HG02938 (cell line): ENCODE measurements around the gene RBL2.
"Not testable (repeated sequence)": the region's sequence is repeated elsewhere in the genome, so short reads cannot be mapped to it uniquely, and the experiment has no call there.

Source experiments
- ATAC-seq: cut with Tn5 transposase; IDR thresholded peaks from one replicate; pipeline ENCODE4 v1.9.1; 2021; ENCODE audit warnings: mild to moderate bottlenecking, moderate library complexity; ENCODE audit not compliant: unreplicated experiment

RBL2 gene

DNA sequence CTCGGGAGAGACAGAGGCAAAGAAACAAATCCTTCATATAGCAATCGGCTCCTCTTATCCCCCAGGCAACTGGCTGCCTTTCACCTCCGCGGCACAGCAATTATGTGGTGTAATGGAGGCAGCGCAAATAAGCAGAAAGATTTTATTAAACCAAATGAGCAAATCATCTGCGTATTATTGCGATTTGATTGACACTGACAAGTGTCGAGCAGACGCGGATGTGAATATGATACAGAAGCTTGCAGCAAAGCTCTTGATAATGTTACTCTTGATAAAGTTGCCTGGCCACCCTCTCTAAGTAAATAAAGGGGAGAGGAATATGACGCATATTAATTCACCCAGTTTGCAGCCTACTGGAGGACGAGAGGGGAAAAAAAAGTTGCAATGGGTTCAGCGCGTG is 95.2 kb downstream of the RBL2 start:
- ATAC-seq, result no peak

DNA sequence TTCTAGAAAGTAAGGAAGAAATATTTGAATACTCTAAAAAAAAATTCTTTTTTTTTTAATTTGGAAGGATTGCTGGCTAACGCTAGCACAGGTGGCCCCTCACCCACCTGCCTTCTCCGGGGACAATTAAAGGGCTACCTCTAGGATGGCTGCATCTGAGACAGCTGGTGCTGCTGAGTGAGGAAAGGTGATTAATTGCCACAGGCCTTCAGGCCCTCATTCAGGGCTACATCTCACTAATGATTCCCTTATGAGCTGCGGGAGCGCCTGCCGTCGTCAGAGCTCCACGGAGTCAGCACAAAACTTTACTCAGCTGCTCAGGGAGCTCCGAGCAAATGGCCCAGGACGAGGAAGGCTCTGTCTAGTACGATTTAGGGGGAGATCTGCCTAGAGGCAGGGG is 95.8 kb downstream of the RBL2 start:
- no peak for ATAC-seq

DNA sequence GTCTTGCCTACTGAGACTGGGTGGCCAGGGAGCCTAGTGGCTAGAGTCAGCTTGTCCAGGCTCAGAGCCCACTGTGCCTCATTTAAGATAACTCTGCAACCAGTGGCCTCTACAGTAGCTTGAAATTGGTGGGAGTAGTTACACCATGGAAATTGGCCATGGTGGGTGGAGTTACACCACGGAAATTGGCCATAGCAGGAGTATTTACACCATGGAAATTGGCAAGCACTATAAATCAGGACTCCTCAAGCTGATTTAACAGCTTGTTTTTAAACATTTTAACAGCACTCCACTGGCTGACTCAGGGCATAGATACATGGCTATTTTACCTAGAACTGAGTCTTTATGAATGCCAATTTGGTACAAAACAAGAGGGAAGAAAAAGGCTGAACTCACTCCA is 96.5 kb downstream of the RBL2 start:
- ATAC-seq, result no peak

DNA sequence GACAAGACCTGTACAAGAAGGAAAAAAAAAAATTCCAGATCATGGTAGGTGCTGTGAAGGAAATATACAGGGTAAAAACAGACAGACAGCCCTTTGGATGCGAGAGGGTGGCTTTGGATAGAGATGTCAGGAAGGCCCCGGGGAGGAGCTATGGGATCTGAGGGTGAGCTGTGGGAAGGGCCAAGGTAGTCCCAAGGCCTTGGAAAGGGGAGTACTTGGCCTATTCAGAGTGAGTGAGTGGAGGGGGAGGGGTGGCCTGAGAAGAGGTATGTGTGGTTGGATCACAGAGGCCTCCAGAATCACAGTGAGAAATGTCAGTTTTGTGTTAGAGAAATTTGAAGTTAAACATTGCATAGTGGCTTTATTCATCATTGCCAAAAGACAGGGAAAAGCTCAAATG is 99.9 kb downstream of the RBL2 start:
- ATAC-seq, result no peak

DNA sequence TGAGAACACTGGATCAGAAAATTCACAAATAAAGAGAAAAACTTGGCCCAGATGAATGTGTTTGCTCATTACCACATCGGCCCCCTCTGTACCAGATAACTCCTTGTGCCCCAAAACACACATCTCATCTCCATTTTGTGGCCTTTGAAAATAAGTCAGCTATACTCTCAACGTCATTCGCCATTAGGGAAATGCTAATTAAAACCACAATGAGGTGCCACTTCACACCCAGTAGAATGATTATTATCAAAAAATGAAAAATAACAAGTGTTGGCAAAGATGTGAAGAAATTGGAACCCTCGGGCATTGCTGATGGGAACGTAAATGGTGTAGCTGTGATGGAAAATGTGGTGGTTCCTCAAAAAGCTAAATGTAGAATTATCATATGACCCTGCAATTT is 103.4 kb downstream of the RBL2 start:
- no peak for ATAC-seq

DNA sequence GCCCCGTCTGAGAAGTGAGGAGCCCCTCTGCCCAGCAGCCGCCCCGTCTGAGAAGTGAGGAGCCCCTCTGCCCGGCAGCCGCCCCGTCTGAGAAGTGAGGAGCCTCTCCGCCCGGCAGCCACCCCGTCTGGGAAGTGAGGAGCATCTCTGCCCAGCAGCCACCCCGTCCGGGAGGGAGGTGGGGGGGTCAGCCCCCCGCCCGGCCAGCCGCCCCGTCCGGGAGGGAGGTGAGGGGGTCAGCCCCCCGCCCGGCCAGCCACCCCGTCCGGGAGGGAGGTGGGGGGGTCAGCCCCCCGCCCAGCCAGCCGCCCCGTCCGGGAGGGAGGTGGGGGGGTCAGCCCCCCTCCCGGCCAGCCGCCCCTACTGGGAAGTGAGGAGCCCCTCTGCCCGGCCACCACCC is 105.1 kb downstream of the RBL2 start:
- ATAC-seq, result not testable (repeated sequence)

DNA sequence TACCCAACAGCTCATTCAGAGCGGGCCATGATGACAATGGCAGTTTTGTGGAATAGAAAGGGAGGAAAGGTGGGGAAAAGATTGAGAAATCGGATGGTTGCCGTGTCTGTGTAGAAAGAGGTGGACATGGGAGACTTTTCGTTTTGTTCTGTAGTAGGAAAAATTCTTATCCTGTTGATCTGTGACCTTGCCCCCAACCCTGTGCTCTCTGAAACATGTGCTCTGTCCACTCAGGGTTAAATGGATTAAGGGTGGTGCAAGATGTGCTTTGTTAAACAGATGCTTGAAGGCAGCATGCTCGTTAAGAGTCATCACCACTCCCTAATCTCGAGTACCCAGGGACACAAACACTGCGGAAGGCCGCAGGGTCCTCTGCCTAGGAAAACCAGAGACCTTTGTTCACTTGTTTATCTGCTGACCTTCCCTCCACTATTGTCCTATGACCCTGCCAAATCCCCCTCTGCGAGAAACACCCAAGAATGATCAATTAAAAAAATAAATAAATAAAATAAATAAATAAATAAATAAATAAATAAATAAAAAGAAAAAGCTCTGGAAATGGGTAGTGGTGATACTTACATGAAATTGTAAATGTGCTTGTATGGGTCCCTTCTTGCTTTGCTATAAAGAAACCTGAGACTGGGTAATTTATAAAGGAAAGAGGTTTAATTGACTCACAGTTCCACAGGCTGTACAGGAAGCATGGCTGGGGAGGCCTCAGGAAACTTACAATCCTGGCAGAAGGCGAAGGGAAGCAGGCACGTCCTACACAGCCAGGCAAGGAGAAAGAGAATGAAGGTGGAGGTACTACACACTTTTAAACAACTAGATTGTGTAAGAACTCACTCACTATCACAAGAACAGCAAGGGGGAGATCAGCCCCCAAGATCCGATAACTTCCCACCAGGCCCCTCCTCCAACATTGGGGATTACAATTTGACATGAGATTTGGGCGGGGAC is 105.8 kb downstream of the RBL2 start:
- ATAC-seq, result not testable (repeated sequence)
